Measurements from ENCODE around the gene AADAC.

DNA sequence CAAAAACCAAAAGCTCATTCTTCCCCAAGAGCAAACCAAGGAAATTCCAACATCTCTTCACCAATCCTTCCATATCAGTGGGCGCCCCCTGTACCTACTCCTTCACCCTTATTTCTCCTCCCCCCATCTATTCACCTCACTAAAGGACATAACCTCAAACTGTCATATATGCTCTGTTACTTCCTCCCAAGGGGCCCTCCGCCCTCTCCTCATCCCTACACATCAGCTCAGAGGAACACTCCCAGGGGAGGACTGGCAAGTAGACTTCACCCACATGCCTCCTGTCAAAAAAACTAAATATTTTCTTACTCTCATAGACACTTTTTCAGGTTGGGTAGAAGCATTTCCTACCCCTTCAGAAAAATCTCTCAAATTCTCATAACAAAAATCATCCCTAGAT, 2.4 kb upstream of the AADAC start:
- TF ChIP-seq POLR2A (IDR thresholded peaks at IDR 0.05) (no peak), EP300 (IDR thresholded peaks at IDR 0.05) (no peak)
- TF ChIP-seq, protein P1, sequence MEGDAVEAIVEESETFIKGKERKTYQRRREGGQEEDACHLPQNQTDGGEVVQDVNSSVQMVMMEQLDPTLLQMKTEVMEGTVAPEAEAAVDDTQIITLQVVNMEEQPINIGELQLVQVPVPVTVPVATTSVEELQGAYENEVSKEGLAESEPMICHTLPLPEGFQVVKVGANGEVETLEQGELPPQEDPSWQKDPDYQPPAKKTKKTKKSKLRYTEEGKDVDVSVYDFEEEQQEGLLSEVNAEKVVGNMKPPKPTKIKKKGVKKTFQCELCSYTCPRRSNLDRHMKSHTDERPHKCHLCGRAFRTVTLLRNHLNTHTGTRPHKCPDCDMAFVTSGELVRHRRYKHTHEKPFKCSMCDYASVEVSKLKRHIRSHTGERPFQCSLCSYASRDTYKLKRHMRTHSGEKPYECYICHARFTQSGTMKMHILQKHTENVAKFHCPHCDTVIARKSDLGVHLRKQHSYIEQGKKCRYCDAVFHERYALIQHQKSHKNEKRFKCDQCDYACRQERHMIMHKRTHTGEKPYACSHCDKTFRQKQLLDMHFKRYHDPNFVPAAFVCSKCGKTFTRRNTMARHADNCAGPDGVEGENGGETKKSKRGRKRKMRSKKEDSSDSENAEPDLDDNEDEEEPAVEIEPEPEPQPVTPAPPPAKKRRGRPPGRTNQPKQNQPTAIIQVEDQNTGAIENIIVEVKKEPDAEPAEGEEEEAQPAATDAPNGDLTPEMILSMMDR (IDR thresholded peaks at IDR 0.05), result no peak
